ENCODE measurements around the gene ADAM8.

ADAM8 gene

GRCh38 chr10:133280391-133281059 is 3.9 kb upstream of the ADAM8 start:
- DNase-seq: no peak

- DNase-seq: no peak
These were observed 2.9 kb upstream of the ADAM8 start for GRCh38 chr10:133279326-133280226.

GRCh38 chr10:133278577-133279265 is 2.1 kb upstream of the ADAM8 start:
- no peak for DNase-seq

GRCh38 chr10:133277993-133278576 is 1.4 kb upstream of the ADAM8 start:
- DNase-seq: no peak

- DNase-seq: no peak
These were observed 767 bp upstream of the ADAM8 start for GRCh38 chr10:133277277-133277992.

GRCh38 chr10:133276100-133276434 is 601 bp downstream of the ADAM8 start:
- no peak for DNase-seq

- DNase-seq: no peak
These were observed 980 bp downstream of the ADAM8 start for GRCh38 chr10:133275684-133276092.

GRCh38 chr10:133274751-133275683 is 1.7 kb downstream of the ADAM8 start:
- no peak for DNase-seq

- no peak for DNase-seq
These were observed 3.0 kb downstream of the ADAM8 start for GRCh38 chr10:133273534-133274143.

- DNase-seq: no peak
These were observed 3.7 kb downstream of the ADAM8 start for GRCh38 chr10:133272964-133273420.

- DNase-seq: no peak
These were observed 4.2 kb downstream of the ADAM8 start for GRCh38 chr10:133272301-133272963.

- no peak for DNase-seq
These were observed 5.0 kb downstream of the ADAM8 start for GRCh38 chr10:133271521-133272300.

GRCh38 chr10:133270773-133271297 is 5.8 kb downstream of the ADAM8 start:
- DNase-seq: no peak

GRCh38 chr10:133270204-133270603 is 6.5 kb downstream of the ADAM8 start:
- DNase-seq: no peak

- no peak for DNase-seq
These were observed 7.3 kb downstream of the ADAM8 start for GRCh38 chr10:133269367-133269766.

- DNase-seq: no peak
These were observed 8.1 kb downstream of the ADAM8 start for GRCh38 chr10:133268532-133268931.

- no peak for DNase-seq
These were observed 8.8 kb downstream of the ADAM8 start for GRCh38 chr10:133267829-133268228.

GRCh38 chr10:133267293-133267692 is 9.4 kb downstream of the ADAM8 start:
- DNase-seq: no peak

Measured in NCI-H526 treated with DMSO at 0.1 percent for 48 hours (cell line).